Measurements from ENCODE around the gene CIB2.

Gene CIB2

GRCh38 chr15:78105476-78106241 is 25.6 kb downstream of the CIB2 start:
- no peak for DNase-seq

GRCh38 chr15:78104566-78105475 is 26.4 kb downstream of the CIB2 start:
- no peak for DNase-seq

DNA sequence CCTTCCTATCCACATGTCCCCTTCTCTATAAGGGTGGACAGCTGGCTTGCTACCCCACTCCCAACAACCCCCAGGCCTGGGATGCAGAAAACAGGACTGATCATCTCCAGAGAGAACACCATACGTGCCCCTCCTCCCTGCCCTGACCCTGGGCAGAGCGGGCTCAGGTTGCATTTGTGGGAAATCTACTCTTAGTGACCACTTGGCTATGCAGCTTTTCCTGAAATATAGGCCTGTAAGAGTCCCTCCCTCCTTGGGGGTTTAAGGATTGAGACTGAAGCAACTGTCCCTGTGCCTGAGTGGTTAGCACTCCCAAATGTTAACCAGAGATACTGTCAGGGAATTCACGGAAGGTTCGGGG is 27.1 kb downstream of the CIB2 start:
- DNase-seq = no peak

DNA sequence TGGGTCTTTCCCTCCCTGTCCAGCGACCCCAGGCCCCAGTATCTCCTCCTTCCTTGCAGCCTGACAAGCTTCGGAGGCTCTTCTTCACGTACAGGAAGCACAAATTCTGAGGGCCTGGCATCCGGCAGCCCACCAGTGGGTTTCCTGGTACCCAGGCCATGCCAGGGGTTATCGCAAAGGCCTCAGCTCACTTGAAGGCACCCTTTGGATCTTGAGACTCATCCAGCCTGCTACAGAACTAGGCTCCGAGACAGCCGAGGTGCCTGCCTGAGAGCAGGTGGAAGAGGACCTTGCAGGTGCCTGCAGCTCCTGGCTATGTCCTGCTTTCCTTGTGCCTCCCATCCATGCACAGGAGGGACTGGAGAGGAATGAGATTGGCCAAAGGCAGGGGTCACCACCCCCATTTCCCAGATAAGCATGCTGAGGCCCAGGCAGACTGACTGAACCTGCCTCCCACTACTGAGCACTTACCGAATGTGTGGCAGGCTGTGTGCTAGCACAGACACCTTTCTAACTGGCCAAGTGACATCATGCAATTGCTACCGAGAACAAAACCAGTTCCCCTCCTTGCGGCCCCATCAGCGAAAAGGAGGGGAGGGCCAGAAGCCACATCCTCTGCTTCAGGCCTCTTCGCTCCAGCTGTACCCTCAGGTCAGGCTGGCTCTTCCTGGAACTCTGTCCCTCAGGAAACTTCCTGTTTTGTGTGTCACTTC is 27.7 kb downstream of the CIB2 start:
- DNase-seq = peak; percentile 67

DNA sequence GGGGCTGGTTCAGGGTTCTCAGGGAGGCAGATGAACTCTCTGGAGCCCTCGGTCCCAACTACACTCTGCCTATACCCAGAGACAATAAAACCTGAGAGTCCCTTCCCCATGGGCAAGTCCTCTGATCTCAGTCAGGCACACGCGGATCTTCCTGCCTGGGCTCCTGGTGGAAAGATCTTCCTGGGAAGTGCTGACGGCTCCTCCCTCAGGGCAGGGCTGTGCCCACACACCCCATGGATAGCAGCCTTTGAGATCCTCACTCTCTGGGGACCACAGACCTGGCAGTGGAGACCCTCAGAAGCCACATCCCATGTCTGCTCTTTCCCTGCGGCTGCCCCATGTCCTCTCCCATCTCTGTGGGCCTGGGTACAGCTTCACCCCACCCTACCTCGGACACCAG is 28.5 kb downstream of the CIB2 start:
- DNase-seq = no peak

DNA sequence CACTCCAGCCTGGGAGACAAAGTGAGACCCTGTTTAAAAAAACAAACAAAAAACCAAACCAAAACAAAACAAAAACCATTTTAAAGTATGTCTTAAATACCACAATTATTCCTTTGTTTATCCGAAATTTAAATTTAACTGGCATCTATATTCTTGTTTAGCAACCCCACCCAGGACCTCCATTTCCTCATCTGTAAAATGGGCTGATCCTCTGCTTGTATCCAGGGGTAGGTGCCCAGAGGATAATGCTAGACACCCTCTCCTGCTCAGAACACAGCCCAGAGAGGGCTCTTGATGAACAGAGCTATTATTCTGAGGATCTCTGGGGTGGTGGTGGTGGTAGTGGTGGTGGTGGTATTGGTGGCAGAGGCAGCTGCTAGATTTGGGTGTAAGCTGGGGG is 29.0 kb downstream of the CIB2 start:
- no peak for DNase-seq

GRCh38 chr15:78101423-78102105 is 29.7 kb downstream of the CIB2 start:
- DNase-seq = no peak

DNA sequence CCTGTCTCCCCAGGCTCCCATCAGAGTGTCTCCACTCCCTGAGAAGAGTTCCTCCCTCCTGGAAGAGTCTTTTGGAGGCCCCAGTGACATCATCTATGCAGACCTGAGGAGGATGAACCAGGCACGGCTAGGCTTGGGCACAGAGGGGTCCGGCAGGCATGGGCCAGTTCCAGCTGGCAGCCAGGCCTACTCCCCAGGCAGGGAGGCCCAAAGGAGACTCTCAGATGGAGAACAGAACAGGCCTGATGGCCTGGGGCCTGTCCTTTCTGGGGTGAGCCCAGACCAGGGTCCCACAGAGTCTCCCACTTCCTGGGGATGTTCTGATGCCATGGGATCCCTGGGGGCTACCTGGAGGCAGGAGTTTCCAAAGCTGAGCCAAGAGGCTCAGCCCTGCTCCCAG is 30.4 kb downstream of the CIB2 start:
- no peak for DNase-seq

- no peak for DNase-seq
These were observed 33.0 kb downstream of the CIB2 start for GRCh38 chr15:78098131-78098755.

DNA sequence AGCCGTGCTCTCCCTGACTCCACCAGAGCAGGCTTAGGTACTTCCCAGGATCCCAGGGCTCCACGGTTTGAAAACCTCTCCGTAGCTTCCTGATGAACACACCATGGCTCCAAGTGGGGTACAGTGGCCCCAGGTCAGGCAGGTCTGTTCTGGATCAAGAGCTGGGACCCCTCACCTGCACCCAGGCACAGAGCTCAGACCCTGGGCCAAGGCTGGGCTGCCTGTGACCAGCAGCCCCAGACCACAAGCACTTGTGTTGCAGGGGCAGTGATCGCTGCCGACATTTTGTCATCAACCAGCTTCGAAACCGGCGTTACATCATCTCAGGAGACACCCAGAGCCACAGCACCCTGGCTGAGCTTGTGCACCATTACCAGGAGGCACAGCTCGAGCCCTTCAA is 33.6 kb downstream of the CIB2 start:
- no peak for DNase-seq

DNA sequence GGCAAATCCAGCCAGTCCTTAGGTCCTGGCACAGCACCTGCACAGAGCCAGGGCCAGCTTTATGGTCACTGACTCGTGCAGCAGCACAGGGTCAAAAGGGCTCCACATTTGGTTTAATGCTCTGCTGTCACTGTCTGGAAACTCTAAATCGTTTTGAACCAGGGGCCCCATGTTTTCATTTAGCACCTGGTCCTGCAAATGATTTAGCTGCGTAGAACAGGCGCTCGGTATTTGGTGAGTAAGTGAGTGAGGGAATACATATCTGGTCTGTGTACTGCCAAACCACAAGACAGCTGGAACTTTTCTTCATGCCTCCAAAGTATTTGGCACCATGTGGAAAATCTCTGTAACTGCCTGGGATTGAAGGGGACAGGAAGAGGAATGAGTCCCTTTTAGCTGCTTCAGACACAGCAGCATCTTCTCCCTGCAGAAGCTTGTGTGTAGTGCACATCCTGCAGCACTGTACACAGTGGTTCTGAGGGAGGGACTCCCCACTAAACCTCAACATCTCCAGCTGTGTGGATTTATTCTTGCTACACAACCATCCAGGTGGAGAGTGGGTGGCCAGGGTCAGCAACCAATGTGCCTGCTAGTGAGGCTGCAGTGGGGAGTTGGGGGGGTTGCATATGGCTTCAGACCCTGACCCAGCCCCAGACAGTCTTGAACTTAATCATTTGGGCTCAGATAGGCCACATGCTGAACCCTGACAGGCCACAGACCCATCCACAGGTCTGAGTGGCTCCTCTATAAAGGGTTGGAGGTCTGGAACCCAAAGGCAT is 37.8 kb downstream of the CIB2 start:
- no peak for DNase-seq

GRCh38 chr15:78092261-78093041 is 38.8 kb downstream of the CIB2 start, which contains the start of gene SH2D7:
Gene SH2D7, plus strand, starts transcription at chr15:78092561. Its CDS starts 24 bp downstream, at chr15:78092585.
- DNase-seq = no peak

- no peak for DNase-seq
These were observed 40.7 kb downstream of the CIB2 start for GRCh38 chr15:78090422-78091063.

DNA sequence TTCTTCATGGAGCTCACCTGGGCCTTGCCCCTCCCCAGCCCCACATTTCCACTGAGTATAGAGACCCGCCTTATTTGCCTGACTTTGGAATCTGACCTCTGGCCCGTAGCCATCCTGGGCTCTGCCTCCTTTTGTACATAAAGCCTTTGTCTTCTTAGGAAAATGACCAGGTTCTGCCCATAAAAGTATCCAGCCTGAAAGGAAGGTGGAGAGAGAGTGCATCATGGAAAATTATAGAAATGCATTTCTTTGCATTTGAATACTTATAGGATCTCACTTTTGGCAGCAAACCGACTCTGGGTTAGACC is 42.5 kb downstream of the CIB2 start:
- DNase-seq = no peak

DNA sequence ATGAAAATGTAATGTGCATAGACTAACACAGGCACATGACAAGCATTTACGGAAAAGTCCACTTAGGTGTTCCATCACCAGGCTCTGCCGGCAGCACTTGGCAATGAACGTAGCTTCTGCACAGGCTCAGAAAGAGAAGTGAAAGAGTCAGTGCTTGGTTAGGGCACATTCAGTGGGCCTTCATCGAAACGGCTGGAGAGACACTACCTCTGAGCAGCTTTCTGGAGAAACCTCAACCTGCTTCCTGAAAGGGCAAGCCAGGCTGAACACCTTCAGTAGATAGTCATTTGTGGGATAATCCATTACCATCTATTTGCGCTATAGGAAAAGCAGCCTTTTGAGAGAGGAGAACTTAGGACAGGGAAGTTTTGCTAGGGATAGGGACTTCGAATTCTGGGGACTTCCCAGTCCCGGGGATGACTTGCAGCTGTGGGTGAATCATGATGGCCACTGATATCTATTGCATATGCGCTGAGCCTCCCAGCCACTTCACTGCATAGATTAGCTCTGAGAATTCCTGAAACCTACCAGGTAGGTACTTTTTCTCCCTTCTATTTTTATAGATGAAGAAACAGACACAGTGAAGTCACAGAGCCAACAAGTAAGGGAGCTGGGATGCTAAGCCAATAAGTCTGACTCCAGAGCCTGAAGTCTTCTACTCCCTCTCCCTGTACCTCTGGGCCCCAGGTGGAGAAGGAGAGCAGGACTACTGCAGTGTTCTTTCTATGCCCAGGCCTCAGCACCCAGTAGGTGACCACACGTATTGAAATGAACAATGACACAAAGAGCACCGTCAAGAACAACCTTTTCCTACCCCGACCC is 43.1 kb downstream of the CIB2 start:
- DNase-seq = no peak

DNA sequence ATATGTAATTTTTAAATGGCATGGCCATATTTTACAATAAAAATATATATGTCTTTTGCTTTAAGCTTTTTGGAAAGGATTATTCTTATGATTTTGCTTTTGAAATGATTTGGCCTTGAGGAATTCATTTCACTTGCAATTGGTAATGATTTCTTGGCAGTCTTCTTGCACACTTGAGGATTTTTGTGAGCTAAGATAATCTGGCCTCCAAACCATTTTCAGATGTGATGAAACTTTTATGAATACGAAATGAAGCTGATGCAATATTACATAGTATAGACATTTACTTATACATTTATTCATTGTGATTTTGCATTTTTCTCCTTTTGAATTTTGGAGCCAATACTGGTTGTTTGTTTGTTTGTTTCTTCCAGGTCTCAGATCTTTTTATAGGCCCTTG is 45.3 kb downstream of the CIB2 start:
- no peak for DNase-seq

- no peak for DNase-seq
These were observed 46.8 kb downstream of the CIB2 start for GRCh38 chr15:78084449-78084750.

DNA sequence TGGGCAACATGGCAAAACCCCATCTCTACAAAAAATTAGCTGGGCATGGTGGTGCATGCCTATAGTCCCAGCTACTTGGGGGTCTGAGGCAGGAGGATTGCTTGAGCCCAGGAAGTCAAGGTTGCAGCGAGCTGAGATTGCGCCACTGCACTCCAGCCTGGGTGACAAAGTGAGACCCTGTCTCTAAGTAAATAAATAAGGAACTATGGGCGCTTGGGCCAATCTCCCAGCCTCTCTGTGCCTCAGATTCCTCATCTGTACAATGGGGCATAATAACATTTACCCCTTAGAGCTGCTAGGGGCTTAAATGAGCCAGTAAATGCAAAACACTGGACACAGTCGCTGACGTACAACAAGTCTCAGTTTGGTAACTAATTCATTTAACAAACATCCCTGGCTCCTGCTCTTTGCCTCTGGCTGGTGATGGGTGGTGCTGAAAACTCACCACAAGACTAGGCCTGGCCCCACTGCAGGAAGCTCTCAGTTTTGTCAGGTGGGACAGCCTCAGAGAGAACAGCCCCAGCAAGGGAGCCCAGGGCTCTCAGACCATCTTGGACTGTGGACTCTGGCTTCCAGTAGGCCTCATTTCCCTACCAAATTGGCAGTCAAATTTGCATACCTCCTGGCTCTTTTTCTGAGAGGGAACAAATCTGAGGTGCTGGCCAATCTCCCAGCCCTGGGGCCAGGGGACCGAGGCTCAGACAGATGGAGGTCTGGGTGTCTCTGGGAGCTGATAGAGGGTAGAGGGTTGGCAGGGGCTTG is 47.4 kb downstream of the CIB2 start:
- DNase-seq = no peak

GRCh38 chr15:78083186-78083585 is 48.1 kb downstream of the CIB2 start:
- no peak for DNase-seq
